Astrocyte (in vitro differentiated cells and primary cell): ENCODE measurements around the gene ARHGAP44.

Experiments used
- CTCF ChIP-seq: IDR thresholded peaks from 2 replicates; pipeline ENCODE4 v1.5.1; 2011; ENCODE audit warnings: low read depth, mild to moderate bottlenecking, inconsistent platforms, low read length, moderate library complexity; ENCODE audit not compliant: insufficient read depth
- EZH2 ChIP-seq: IDR thresholded peaks from 2 replicates; pipeline ENCODE4 v1.6.1; 2012; ENCODE audit warnings: mild to moderate bottlenecking, low read length, inconsistent platforms; ENCODE audit not compliant: insufficient read depth

GRCh38 chr17:12958786-12959185 lies 169.5 kb downstream of the ARHGAP44 start:
- no peak for TF ChIP-seq CTCF
- no peak for TF ChIP-seq EZH2
